Stimulated activated CD8-positive, alpha-beta memory T cell treated with anti-CD3 and anti-CD28 coated beads, Interleukin-4, amount 100 ng/mL, for 24 hours (primary cell): ENCODE measurements around the gene C2CD4A.
"Not testable (repeated sequence)": the region's sequence is repeated elsewhere in the genome, so short reads cannot be mapped to it uniquely, and the experiment has no call there.

ENCODE experiments used
- DNase-seq: peaks from one replicate; pipeline ENCODE4 v3.0.0-alpha.2; 2020; ENCODE audit warnings: low read depth

Gene C2CD4A, protein sequence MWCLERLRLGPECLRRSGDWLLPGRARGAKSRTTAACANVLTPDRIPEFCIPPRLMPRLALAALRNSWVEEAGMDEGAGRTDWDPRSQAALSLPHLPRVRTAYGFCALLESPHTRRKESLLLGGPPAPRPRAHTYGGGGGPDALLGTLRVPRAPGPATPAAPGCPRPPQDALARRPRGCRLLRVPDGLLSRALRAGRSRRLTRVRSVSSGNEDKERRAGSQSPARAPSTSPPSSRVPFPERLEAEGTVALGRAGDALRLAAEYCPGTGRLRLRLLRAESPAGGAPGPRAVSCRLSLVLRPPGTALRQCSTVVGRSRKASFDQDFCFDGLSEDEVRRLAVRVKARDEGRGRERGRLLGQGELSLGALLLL

DNA sequence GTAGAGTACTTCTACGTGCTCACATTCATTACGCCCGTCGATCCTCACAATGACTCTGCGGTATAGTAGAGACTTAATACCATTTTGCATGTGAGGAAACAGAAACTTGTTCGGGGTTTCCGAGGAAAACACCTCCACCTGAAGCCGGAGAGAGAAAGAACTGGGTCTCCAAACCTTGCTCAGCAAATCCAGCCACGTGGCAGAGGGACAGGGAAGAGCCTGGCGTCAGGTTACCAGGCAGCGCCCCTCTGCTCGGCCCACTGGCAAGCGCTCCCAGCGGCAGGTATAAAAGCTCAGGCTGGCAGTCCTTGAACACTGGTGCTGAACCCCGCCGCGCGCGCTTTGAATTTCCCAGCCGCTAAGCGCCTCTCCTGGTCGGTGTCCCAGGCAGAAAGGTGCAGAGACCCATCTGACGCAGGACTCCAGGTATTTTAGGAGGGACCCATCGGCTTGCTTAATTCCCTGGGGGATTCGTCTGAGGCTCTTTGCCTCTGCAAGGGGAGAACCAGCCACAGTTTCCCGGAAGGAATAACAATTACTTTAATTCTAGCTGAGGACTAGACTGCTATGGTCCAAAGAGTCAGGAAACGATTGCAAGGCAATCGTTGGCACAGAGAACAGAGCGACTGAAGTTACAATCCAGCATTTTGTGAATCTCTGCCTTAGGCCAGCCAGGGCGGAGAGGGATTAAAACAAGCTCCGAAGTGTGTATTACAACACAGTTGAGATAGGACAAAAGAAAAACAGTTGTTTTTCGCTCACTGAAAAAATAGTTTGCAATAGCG, at the start of gene C2CD4A:
Gene C2CD4A, plus strand, starts transcription at position 315 of the 785 bp plus-strand sequence. CDS start 637 bp downstream, outside the sequence.
- peak; percentile 42 for DNase-seq

DNA sequence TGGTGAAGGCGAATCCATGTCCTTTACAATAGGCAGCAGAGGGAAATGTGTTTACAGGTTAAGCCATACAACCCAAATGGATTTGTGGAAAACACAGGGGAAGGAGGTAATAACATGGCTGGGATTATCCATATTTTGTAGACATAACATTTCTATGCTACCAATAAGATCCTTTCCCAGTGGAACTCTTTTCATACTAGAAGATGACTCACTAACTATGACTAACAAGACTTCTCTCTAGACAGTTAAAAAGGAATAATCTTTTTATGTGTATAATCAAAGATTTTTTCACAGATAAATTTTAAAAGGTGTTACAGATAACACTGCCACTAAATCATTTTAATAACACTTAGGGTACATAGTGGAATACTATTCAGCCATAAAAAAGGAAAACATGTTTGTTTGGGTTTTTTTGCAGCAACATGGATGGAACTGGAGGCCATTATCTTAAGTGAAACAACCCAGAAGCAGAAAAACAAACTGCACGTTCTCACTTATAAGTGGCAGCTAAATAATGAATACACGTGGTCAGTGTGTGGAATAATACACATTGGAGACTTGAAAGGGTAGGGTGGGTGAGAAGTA, 46.1 kb upstream of the C2CD4A start:
- DNase-seq = no peak

DNA sequence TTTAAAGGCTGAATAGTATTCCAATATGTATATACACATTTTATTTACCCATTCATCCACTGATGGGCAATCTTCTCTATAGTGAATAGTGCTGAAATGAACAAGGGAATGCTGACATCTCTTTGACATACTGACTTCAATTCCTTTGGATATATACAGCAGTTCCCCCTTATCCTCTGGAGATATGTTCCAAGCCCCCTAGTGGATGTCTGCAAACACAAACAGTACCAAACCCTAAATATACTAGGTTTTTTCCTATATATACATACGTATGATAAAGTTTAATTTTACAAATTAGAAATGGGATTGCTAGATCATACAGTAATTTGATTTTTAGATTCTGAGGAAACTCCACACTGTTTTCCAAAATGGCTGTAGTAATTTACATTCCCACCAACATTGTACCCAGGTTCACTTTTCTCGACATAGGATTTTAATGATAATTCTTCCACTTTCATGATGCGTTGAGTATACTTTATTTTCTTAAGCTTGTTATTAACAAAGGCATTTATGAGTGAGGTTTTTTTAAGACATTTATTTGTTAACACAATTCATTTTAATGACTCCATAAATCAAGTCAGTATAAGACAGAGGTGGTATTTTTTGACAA, 44.7 kb upstream of the C2CD4A start:
- no peak for DNase-seq

DNA sequence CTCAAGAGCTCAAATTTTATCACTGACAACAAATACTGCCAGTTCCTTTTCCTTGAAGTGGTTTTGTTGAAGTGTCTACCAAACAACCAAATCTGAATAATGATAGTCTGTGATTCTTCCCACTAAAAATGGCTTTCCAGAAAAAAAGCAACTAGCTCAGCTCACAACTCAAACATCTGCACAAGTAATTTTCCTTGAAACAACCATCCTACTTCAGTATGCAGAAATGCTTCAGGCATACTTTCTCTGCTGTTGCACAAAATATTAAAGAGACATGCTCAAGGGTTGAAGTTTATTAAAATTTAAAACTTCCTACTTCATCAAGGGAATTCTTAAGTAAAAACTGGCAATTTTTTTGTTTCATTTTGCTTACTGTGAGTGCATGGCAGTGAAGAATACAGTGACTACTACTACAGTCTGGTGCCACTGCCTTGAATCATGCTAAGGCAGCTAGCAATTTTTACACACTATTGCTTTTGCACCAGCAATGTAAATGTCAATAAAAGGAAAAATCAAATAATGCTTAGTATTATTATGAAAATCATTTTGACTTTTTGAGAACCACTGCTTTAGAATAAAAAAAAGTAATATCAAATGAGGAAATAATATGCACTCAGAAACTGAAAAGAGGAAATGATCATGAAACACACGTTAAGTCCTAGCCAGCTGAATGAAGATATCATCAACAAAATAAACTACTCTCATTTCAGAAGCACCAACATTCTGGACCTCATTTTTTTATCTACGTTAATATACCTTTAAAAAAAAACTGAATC, 40.1 kb upstream of the C2CD4A start:
- DNase-seq = no peak

DNA sequence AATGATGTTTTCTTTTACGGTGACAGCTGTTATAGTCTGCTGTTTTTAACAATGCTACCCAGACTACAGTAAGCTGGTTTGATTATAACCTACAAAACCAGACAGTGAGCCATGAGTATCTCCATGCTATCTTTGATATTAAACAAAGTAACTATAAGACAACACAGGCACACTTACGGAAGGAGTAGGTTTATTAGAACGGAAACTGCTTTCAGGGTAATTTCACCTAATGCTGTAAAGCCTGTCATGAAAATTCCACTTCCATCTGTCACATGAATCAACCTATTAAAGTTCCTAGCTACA, 39.6 kb upstream of the C2CD4A start:
- no peak for DNase-seq

DNA sequence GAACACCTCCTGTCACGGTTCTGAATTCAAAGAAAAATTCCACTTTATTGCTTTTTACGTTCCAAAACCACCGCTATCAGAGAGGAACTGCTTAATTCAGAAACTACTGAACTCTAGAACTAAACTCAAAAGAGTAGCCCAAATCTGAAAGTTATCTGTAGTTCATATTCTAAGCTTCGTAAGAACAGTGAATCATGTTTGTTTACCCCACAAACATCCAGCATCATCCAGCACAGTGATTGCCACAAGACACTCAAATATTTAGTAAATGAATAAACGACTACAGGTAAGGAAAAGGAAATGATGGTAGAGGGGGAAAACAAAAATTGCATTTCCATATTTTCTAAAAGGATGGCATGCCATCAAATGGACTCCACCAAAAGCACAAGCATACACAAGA, 38.9 kb upstream of the C2CD4A start:
- no peak for DNase-seq

DNA sequence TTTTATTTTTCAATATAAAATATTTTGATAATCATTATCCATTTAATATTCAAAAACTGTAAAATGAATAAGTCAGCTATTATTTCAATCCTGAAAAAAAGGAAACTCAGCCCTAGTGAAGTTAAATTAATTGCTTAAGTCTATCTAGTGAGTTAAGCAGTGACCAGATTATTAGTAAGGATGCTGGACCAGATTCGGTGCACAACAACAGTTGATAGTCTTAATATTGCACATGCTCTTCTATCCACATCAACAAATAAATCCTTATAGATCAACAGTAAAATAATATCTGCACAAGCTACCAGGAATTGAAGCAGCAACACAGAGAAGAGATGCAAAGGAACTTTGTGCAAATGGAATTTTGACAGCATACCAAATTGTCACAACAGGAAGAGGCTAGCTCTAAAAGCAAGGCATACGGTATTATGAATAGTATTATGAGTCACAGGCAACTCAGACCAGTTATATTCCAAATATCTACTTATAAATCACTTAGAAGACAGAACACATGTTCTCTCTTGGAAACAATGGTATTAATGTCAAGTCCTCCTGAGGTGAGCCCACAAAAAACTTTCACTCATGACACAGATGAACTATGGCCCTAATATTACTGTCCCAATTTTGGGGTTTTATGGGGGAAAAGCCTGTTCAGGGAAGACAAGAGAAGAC, 31.4 kb upstream of the C2CD4A start:
- no peak for DNase-seq

DNA sequence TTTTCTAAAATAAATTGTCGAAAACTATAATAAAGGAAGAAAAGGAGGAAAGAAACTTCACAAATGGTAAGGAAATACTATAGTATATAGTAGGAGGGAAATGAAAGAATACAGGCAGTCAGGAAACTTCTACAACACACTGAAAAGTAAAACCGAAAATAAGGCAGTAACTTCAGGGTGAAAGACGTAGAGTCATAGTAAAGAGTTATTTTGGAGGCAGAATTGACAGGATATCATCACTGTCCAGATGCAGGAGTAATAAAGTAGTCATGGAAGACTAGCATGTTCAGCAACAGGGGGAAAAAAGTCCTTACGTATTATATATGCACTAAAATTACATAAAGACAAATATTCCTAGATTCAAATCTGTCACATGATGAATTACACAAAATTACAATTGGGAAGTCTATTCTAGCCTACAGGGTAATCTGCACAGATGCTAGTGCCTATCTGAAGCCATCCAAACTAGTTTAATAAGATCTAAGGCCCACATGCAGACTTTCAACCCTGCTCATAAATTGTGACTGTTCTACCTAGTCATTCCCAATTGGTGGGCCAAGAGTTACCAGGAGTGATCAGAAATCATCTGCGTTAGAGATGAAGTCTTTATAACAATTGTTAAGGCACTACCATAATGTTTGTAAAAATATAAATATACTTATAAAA, 20.6 kb upstream of the C2CD4A start:
- DNase-seq = no peak

DNA sequence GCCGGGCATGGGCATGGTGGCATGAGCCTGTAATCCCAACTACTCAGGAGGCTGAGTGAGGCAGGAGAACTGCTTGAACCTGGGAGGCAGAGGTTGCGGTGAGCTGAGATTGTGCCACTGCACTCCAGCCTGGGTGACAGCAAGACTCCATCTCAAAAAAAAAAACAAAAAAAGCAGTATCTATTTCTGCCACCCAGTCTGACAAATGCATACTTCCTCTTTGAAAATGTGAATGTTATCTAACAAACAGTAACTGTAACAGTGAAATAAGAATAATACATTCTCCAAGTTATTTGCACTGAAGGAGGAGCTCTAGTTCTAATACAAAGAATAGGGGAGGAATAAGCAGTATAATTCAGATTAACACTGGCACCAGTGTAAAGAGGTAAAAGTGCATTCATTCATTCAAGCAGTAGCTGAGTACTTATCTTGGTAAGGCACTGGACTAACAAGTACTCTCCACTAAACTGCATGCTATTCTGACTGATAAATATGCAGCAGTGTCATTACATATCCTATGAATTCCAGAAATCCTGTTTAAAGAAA, 19.4 kb upstream of the C2CD4A start:
- DNase-seq = no peak

DNA sequence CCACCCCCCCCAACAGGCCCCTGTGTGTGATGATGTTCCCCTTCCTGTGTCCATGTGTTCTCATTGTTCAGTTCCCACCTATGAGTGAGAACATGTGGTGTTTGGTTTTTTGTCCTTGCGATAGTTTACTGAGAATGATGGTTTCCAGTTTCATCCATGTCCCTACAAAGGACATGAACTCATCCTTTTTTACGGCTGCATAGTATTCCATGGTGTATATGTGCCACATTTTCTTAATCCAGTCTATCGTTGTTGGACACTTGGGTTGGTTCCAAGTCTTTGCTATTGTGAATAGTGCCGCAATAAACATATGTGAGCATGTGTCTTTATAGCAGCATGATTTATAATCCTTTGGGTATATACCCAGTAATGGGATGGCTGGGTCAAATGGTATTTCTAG, 18.5 kb upstream of the C2CD4A start:
- not testable (repeated sequence) for DNase-seq

DNA sequence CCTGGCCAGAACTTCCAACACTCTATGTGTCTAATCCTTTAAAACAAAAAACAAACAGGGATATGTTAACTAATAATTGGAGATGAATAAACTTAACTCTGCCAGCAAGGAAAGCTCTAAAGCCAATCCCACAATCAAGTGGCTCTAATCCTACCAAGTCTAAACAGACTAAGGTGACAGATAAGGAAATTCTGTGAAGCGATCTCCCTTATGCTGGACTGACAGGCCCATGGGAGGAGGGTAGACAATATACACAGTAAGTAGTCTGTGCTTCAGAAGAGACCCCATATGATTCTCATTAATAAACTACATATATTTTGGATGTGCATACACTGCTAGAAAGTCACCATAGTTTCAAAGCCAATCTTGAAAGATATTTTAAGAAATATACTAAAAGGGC, 16.7 kb upstream of the C2CD4A start:
- DNase-seq = no peak

DNA sequence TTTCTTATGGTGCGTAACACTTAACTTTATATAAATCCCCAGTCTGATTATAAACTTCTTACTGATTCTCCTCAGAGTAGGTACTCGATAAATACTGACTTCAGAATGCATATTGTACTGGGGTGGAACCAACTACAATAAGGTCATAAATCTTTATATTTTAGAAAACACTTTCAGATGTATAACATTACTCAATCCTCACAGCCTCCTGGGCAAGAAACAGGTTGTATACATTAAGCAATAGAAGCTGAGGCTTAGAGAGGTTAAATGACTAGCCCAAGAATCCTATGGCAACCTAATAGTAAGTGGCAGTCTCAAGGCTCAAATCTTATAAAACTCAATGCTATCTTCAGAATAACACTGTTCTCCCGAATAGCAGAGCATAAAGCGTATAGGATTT, 15.6 kb upstream of the C2CD4A start:
- no peak for DNase-seq

DNA sequence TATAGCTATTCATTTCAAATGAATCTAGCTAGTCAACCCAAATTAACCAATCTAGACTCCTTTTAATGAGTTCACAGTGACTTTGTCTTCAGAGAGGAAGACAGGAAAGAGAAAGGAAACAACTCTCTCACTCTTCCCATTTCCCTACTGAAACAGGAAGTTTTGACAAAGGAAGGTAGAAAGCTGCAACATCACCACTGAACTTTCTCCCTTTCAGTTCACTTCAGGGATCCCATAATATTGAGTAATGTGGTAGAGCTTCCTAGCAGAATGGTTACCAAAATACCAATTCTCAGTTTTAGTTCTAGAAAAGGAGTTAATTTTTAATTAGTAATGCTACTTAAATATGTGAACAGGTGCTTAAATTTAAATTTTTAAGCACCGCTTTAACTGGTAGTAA, 14.1 kb upstream of the C2CD4A start:
- no peak for DNase-seq

DNA sequence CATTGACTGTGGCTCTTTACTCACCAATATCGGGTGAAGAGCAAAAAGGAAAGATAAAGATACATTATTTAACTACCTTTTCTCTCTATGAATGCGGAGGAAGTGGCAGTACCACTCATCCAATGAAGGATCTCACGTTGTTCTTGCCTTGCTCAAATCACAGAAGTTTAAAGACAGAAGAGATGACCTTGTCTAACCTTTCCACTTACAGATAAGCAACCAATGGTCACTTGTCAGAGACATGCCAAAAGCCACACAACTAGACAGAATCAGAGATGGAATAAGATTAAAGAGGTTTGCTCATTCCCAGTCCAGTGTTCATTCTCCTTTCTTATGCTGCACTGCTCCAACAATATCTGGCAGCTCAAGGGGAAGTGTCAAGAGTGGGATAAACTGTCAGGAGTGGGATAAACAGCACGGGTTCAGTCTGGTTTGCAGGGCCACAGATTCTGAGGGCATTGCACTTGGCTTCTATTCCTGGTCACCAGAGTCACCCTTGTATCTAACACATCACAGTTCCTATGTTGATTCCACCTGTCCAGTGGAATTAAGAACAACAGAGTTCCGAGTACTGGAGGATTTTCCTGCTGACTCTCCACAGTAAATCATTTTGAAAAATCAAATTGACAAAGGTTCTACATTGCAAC, 13.2 kb upstream of the C2CD4A start:
- no peak for DNase-seq

DNA sequence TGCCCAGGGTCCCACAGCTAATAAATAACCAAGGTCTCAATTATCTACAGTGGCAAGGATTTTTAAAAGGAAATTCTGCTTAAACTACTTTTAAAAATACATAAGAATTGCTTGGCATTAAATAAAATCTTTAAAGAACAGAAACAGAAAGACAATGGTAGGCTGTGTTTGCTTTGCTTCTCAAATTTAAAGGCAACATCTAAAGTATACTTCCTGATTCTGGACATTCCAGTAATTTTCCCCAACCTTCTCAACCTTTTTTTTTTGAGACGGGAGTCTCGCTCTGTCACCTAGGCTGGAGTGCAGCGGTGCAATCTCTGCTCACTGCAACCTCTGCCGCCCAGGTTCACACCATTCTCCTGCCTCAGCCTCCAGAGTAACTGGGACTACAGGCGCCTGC, 11.8 kb upstream of the C2CD4A start:
- DNase-seq = no peak

DNA sequence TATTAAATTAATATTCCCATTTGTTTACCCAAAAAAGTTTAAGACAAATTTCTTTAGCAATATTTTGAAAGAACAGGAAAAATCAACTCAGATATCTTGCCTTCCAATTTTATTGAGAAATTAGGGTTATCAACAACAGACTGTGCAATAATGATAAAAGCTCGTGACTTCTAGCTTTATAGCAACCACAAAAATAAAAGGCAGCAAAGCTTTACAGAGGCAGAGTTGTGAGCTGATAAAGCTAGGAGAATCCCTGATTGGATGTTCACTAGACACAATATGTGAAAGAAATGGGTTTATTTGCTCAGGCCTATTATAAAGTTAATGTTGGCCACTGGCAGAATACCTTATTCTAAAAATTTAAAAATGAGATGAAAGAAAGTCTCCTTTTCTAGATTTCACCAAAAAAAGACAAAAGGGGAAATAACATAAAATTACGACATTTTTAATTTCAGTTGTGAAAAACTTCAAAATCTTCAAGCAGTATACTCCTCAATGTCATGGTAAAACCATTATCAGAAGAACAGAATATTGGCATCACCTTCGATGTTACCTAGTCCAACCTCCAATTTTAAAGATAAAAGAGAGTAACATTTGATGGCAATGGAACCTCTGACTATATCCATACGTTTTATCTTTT, 9.3 kb upstream of the C2CD4A start:
- no peak for DNase-seq

DNA sequence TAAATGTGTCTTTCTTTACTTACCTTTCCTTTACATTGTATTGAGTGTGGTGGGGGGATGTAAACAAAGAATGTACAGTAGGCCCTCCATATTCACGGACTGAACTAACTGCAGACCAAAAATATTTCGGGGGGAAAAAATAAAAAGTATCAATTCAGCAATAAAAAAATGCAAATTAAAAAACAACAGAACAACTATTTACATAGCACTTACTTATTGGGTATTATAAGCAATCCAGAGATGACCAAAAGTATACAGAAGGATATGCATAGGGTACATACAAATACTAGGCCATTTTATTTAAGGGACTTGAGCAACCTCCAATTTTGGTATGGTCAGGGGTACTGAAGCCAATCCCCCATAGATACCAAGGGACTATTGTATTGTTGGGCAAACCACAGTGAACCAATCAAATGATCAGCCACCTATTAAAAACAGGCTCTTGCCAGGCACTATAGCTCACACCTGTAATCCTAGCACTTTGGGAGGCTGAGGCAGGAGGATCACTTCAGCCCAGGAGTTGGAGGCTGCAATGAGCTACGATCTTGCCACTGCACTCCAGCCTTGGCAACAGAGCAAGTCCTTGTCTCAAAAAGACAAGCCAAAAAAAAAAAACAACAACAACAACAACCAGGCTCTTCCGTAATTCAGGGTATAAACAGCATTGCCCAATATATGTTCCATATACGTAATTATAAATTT, 8.3 kb upstream of the C2CD4A start:
- DNase-seq = no peak

DNA sequence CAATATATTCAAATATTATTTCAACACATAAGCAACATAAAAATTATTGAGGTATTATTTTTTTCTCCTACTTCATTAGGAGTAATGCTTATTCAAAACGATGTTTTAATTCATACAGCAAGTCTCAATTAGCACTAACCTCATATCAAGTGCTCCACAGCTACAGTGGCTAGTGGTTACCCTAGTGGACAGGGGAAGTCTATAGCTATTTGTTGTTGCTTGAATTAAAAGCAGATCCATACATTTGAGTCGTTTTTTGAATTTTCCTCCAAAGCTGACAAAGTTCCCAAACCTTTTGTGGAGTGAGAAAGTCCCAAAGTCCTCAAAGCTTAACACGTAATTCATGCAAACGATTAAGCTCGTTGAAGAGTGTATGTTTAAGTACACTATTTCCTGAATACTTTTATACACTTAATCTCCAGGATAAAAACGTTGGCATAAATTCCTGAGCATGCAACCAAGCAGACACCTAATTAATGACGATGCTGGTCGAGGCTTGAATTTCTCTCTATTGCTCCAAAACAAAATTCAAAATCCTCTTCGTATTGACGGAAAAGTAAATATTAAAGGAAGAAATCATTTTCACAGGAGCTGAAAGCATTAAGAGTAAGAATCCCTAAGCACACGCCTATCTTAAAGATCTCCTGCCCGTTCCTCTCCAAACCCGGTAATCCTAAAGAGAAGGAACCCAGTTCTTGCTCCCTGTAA, 7.5 kb upstream of the C2CD4A start:
- DNase-seq = no peak

DNA sequence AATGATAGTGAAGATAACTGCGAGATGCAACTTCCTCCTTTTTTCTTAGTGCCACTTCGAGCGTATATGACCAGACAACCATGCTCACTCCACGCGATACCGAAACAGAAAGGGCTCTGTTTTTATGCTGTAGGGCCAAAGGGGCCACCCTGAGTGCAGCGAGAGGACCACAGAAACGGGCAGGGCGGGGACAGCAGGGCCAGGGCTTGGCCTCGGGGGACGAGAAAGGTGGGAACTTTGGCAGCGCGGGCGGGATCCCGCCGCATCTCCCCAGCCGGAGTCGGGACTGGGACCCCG, 7.0 kb upstream of the C2CD4A start:
- DNase-seq = peak; percentile 46
